Measurements from ENCODE around the gene TRABD2B.

GRCh38 chr1:47980501-47980900, 16.7 kb downstream of the TRABD2B start:
- TF ChIP-seq CTCF (IDR thresholded peaks at IDR 0.05) (no peak), POLR2AphosphoS5 (IDR thresholded peaks at IDR 0.05) (no peak)

All from prostate gland (tissue), 2 donors.